Measurements from ENCODE around the gene LINC00632. TPM values are rescaled to one million over a fixed set of nuclear protein-coding genes. Genes with fewer than 3 reads are reported as not detected.

LINC00632 gene
- total and polyA plus RNA-seq, 2 experiments from 2014 or later: 17.7 to 40.7 TPM

- in situ Hi-C loops (cut with MboI): no loop called here
- Histone ChIP-seq H3K36me3 (ENCODE audit: low read depth) (no peaks in the 10 kb centered on the region), H3K4me1 (ENCODE audit: insufficient read depth) (no peaks in the 10 kb centered on the region), H3K4me2 (ENCODE audit: unreplicated experiment) (no peak overlapping the region), H3K79me2 (ENCODE audit: insufficient read depth) (no peaks in the 10 kb centered on the region), H3K27ac (no peak overlapping the region), H4K20me1 (ENCODE audit: insufficient read depth) (no peaks in the 10 kb centered on the region), H3K9me2 (ENCODE audit: insufficient read depth) (no peaks in the 10 kb centered on the region), H3K4me3 (no peak overlapping the region), H3K27me3 (replicated peaks; ENCODE audit: insufficient read depth) (peaks cover 12% of the 10 kb centered on the region), H2AFZ (no peak overlapping the region), H3F3A (ENCODE audit: insufficient read depth) (no peaks in the 10 kb centered on the region), H3K9ac (no peak overlapping the region), H3K9me3 (ENCODE audit: low read depth) (no peaks in the 10 kb centered on the region)
- WGBS, 2 experiments (ENCODE audit: low coverage in 1 of 2, low lambda C conversion rate in 2 of 2, missing lambda C conversion rate in 2 of 2): 88 to 91% methylated on average over 4 of the region's 4 CpGs
- DNase-seq: no peak
- TF ChIP-seq EZH2 (IDR thresholded peaks at IDR 0.05; ENCODE audit: insufficient read depth, poor library complexity, severe bottlenecking) (no peak), EZH2phosphoT487 (IDR thresholded peaks at IDR 0.05; ENCODE audit: insufficient read depth, low read depth) (no peak)
These were observed 2.3 kb downstream of the LINC00632 start for GRCh38 chrX:140711894-140712293.

- Histone ChIP-seq H3K9me3 (ENCODE audit: low read depth) (no peaks in the 10 kb centered on the region), H2AFZ (no peak overlapping the region), H3K36me3 (ENCODE audit: low read depth) (no peaks in the 10 kb centered on the region), H3K4me2 (ENCODE audit: unreplicated experiment) (peak overlapping the region; percentile 68), H3K27ac (no peak overlapping the region), H3K4me3 (peak overlapping the region; percentile 47), H4K20me1 (ENCODE audit: insufficient read depth) (no peaks in the 10 kb centered on the region), H3K9me2 (ENCODE audit: insufficient read depth) (no peaks in the 10 kb centered on the region), H3K4me1 (ENCODE audit: insufficient read depth) (no peaks in the 10 kb centered on the region), H3K27me3 (replicated peaks; ENCODE audit: insufficient read depth) (peaks cover 12% of the 10 kb centered on the region), H3K79me2 (ENCODE audit: insufficient read depth) (no peaks in the 10 kb centered on the region), H3K9ac (peak overlapping the region; percentile 44), H3F3A (ENCODE audit: insufficient read depth) (no peaks in the 10 kb centered on the region)
- in situ Hi-C loops (cut with MboI): no loop called here
- 3% methylated on average over 13 to 16 of the region's 16 CpGs for WGBS, 2 experiments (ENCODE audit: low coverage in 1 of 2, low lambda C conversion rate in 2 of 2, missing lambda C conversion rate in 2 of 2)
- DNase-seq: peak; percentile 50
- TF ChIP-seq EZH2 (IDR thresholded peaks at IDR 0.05; ENCODE audit: insufficient read depth, poor library complexity, severe bottlenecking): no peak
- no peak for TF ChIP-seq EZH2phosphoT487 (IDR thresholded peaks at IDR 0.05; ENCODE audit: insufficient read depth, low read depth)
These were observed 3.0 kb downstream of the LINC00632 start for GRCh38 chrX:140712413-140713173.

- no peaks in the 10 kb centered on the region for H3K79me2 ChIP-seq (ENCODE audit: insufficient read depth)
- no peaks in the 10 kb centered on the region for H4K20me1 ChIP-seq (ENCODE audit: insufficient read depth)
- no peaks in the 10 kb centered on the region for H3K36me3 ChIP-seq (ENCODE audit: low read depth)
- H3K27me3 ChIP-seq (replicated peaks; ENCODE audit: insufficient read depth): peaks cover 12% of the 10 kb centered on the region
- H3F3A ChIP-seq (ENCODE audit: insufficient read depth): no peaks in the 10 kb centered on the region
- TF ChIP-seq EZH2phosphoT487 (IDR thresholded peaks at IDR 0.05; ENCODE audit: insufficient read depth, low read depth) (no peak), EZH2 (IDR thresholded peaks at IDR 0.05; ENCODE audit: insufficient read depth, poor library complexity, severe bottlenecking) (no peak)
- in situ Hi-C loops (cut with MboI): no loop called here
- no peak overlapping the region for H2AFZ ChIP-seq
- no peak for DNase-seq
- peak overlapping the region; percentile 44; the same call in 1 of the 2 replicates for H3K9ac ChIP-seq
- H3K9me3 ChIP-seq (ENCODE audit: low read depth): no peaks in the 10 kb centered on the region
- WGBS, 2 experiments (ENCODE audit: low coverage in 1 of 2, low lambda C conversion rate in 2 of 2, missing lambda C conversion rate in 2 of 2): 7 to 21% methylated on average over 6 of the region's 6 CpGs
- H3K4me1 ChIP-seq (ENCODE audit: insufficient read depth): no peaks in the 10 kb centered on the region
- no peak overlapping the region for H3K27ac ChIP-seq
- peak overlapping the region; percentile 47 for H3K4me3 ChIP-seq
- no peaks in the 10 kb centered on the region for H3K9me2 ChIP-seq (ENCODE audit: insufficient read depth)
- peak overlapping the region; percentile 68 for H3K4me2 ChIP-seq (ENCODE audit: unreplicated experiment)
These were observed 3.6 kb downstream of the LINC00632 start for GRCh38 chrX:140713174-140713539.

GRCh38 chrX:140715787-140716186 lies 6.2 kb downstream of the LINC00632 start:
- Histone ChIP-seq H3K4me3 (no peak overlapping the region), H3K27ac (no peak overlapping the region), H3K4me1 (ENCODE audit: insufficient read depth) (no peaks in the 10 kb centered on the region), H3K9ac (no peak overlapping the region), H3K9me2 (ENCODE audit: insufficient read depth) (no peaks in the 10 kb centered on the region), H4K20me1 (ENCODE audit: insufficient read depth) (no peaks in the 10 kb centered on the region), H3K27me3 (replicated peaks; ENCODE audit: insufficient read depth) (peaks cover 10% of the 10 kb centered on the region), H3K36me3 (ENCODE audit: low read depth) (no peaks in the 10 kb centered on the region), H3K9me3 (ENCODE audit: low read depth) (no peaks in the 10 kb centered on the region), H3K79me2 (ENCODE audit: insufficient read depth) (no peaks in the 10 kb centered on the region), H3F3A (ENCODE audit: insufficient read depth) (no peaks in the 10 kb centered on the region), H2AFZ (no peak overlapping the region), H3K4me2 (ENCODE audit: unreplicated experiment) (no peak overlapping the region)
- WGBS, 2 experiments (ENCODE audit: low coverage in 1 of 2, low lambda C conversion rate in 2 of 2, missing lambda C conversion rate in 2 of 2): 64 to 85% methylated on average over 2 to 5 of the region's 5 CpGs
- no peak for DNase-seq
- in situ Hi-C loops (cut with MboI): no loop called here
- TF ChIP-seq EZH2phosphoT487 (IDR thresholded peaks at IDR 0.05; ENCODE audit: insufficient read depth, low read depth) (no peak), EZH2 (IDR thresholded peaks at IDR 0.05; ENCODE audit: insufficient read depth, poor library complexity, severe bottlenecking) (no peak)
